A673 (cell line): Measurements from ENCODE around the gene DCUN1D3. TPM values are rescaled to one million over a fixed set of nuclear protein-coding genes. Genes with fewer than 3 reads are reported as not detected.

ENCODE experiments used
- BruUV-seq: library from RNA; stranded (reverse); fragments of 400-500 nt; replicated peaks from 2 replicates; lab custom pipeline; 2021; lab: Mats Ljungman, UMichigan
- CTCF ChIA-PET: fragments of 300-600 bp; sonication (Branson Sonifier 250); formaldehyde crosslinking; loops from one replicate; lab custom pipeline; 2022; ENCODE audit warnings: antibody characterized with exemption; lab: Charles Lee
- POLR2A ChIA-PET: fragments of 300-600 bp; sonication (Branson Sonifier 250); formaldehyde crosslinking; loops from one replicate; lab custom pipeline; 2022; ENCODE audit warnings: antibody characterized with exemption; ENCODE audit not compliant: low non-redundant PET; lab: Charles Lee
- DNase-seq: peaks from one replicate; pipeline ENCODE4 v3.0.0-alpha.2; 2015; ENCODE audit warnings: low spot score
- H3K27ac ChIP-seq: fragments of 200-600 bp; sonication (generic); 2 replicates; pipeline ENCODE4 v1.5.1; 2016; ENCODE audit warnings: mixed run types, low read depth, mild to moderate bottlenecking, mixed read lengths, antibody characterized with exemption, low read length; ENCODE audit not compliant: poor library complexity, severe bottlenecking
- H3K27me3 ChIP-seq: fragments of 200-600 bp; sonication (generic); replicated peaks from 2 replicates; pipeline ENCODE4 v1.6.1; 2017; ENCODE audit warnings: mixed run types, low read depth, mild to moderate bottlenecking, mixed read lengths, antibody characterized with exemption, low read length; ENCODE audit not compliant: insufficient read depth, poor library complexity
- H3K36me3 ChIP-seq: fragments of 200-600 bp; sonication (generic); 2 replicates; pipeline ENCODE4 v1.6.1; 2016; ENCODE audit warnings: mixed run types, mild to moderate bottlenecking, mixed read lengths, antibody characterized with exemption, low read length; ENCODE audit not compliant: insufficient read depth, poor library complexity, severe bottlenecking
- H3K4me1 ChIP-seq: fragments of 200-600 bp; sonication (generic); 2 replicates; pipeline ENCODE4 v1.6.1; 2017; ENCODE audit warnings: mixed run types, mild to moderate bottlenecking, mixed read lengths, antibody characterized with exemption, low read length; ENCODE audit not compliant: insufficient read depth, poor library complexity, severe bottlenecking
- H3K4me3 ChIP-seq: fragments of 200-600 bp; sonication (generic); 2 replicates; pipeline ENCODE4 v1.5.1; 2016; ENCODE audit warnings: low read depth, mixed run types, mild to moderate bottlenecking, mixed read lengths, low read length; ENCODE audit not compliant: poor library complexity, severe bottlenecking
- H3K9me3 ChIP-seq: fragments of 200-600 bp; sonication (generic); 2 replicates; pipeline ENCODE4 v1.6.1; 2016; ENCODE audit warnings: mixed run types, low read depth, mild to moderate bottlenecking, mixed read lengths, antibody characterized with exemption, low read length; ENCODE audit not compliant: poor library complexity, severe bottlenecking
- EZH2 ChIP-seq: fragments of 200-600 bp; sonication (generic); IDR thresholded peaks from 2 replicates; pipeline ENCODE4 v1.6.1; 2017; ENCODE audit warnings: borderline replicate concordance, low read depth, mild to moderate bottlenecking, mixed read lengths, antibody characterized with exemption, low read length; ENCODE audit not compliant: poor library complexity, severe bottlenecking
- intact Hi-C: fragments of 100-400 bp; cut with micrococcal nuclease; formaldehyde crosslinking; loops from one replicate; pipeline ENCODE4 v1.10.0; 2022; ENCODE audit not compliant: unreplicated experiment
- total RNA-seq: library from RNA; stranded (reverse); gene quantifications from 2 replicates; pipeline ENCODE4 v1.2.3, GENCODE V29; 2021
- TF ChIP-seq, protein P1 (sequence below): fragments of 300-800, 200-600 bp; sonication (generic); conservative IDR thresholded peaks from 2 replicates; pipeline ENCODE4 v1.5.1; 2017; ENCODE audit warnings: low read depth, mild to moderate bottlenecking, antibody characterized with exemption, low read length, moderate library complexity, mixed read lengths

The DCUN1D3 gene
- total RNA-seq, 1 experiment from 2014 or later, result 12.4 TPM

- POLR2A ChIA-PET, result no interaction called here
- peak; percentile 63 for DNase-seq
- no peak for TF ChIP-seq EZH2
- TF ChIP-seq, protein P1, sequence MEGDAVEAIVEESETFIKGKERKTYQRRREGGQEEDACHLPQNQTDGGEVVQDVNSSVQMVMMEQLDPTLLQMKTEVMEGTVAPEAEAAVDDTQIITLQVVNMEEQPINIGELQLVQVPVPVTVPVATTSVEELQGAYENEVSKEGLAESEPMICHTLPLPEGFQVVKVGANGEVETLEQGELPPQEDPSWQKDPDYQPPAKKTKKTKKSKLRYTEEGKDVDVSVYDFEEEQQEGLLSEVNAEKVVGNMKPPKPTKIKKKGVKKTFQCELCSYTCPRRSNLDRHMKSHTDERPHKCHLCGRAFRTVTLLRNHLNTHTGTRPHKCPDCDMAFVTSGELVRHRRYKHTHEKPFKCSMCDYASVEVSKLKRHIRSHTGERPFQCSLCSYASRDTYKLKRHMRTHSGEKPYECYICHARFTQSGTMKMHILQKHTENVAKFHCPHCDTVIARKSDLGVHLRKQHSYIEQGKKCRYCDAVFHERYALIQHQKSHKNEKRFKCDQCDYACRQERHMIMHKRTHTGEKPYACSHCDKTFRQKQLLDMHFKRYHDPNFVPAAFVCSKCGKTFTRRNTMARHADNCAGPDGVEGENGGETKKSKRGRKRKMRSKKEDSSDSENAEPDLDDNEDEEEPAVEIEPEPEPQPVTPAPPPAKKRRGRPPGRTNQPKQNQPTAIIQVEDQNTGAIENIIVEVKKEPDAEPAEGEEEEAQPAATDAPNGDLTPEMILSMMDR, result no peak
- CTCF ChIA-PET, result no interaction called here
- Histone ChIP-seq H3K4me3 (no peak overlapping the region), H3K36me3 (no peaks in the 10 kb centered on the region), H3K9me3 (no peaks in the 10 kb centered on the region), H3K27ac (no peak overlapping the region), H3K27me3 (no peaks in the 10 kb centered on the region), H3K4me1 (no peaks in the 10 kb centered on the region)
- intact Hi-C loops, result loop anchor here (5.0 to 10.0 kb wide), 3 partner anchors 93 to 296 kb away; no protein-coding TSS in a partner anchor
- no TSS peak for BruUV-seq
Observed at GRCh38 chr16:20851601-20852000, 48.6 kb downstream of the DCUN1D3 start.

DNA sequence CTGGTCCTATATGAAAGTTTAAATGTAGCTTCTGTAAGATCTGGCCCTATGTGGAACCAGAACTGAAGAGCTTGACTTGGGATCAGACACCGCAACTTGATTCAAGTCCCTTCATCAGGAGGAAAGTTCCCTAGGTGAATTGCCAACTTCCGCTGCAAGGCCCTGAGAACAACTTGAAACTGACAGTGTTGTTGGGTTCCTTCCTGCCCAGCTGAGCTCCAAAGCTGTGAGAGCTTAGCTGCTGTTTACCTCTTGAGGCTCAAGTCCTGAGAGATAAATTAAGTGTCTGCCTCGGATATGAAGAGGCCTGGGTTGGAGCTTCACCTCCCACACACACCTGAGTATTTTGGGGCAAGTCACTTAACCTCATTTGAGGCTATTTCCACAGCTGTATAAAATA, 49.2 kb downstream of the DCUN1D3 start:
- intact Hi-C loops, result loop anchor here (1.0 to 10.0 kb wide), 5 partner anchors 94 to 449 kb away; no protein-coding TSS in a partner anchor
- no peak for TF ChIP-seq EZH2
- TF ChIP-seq, protein P1, result no peak
- H3K27me3 ChIP-seq, result no peaks in the 10 kb centered on the region
- no peaks in the 10 kb centered on the region for H3K9me3 ChIP-seq
- DNase-seq, result no peak
- H3K4me3 ChIP-seq, result no peak overlapping the region
- ChIA-PET CTCF (interaction anchor here (1.1 to 1.3 kb wide), 4 partner anchors 24 to 449 kb away, joined by 4 to 7 read pairs (median 6); no protein-coding TSS in a partner anchor), POLR2A (interaction anchor here (0.6 kb wide), 1 partner anchor 858 kb away, joined by 3 read pairs; no protein-coding TSS in a partner anchor)
- H3K4me1 ChIP-seq, result no peaks in the 10 kb centered on the region
- no peak overlapping the region for H3K27ac ChIP-seq
- peaks cover 6% of the 10 kb centered on the region for H3K36me3 ChIP-seq
- no TSS peak for BruUV-seq

- POLR2A ChIA-PET, result interaction anchor here (0.6 kb wide), 1 partner anchor 339 kb away, joined by 19 read pairs; no protein-coding TSS in a partner anchor
- Histone ChIP-seq H3K4me1 (no peaks in the 10 kb centered on the region), H3K27me3 (no peaks in the 10 kb centered on the region), H3K9me3 (no peaks in the 10 kb centered on the region), H3K4me3 (no peak overlapping the region), H3K27ac (no peak overlapping the region), H3K36me3 (peaks cover 9% of the 10 kb centered on the region)
- intact Hi-C loops, result loop anchor here (1.0 to 10.0 kb wide), 5 partner anchors 95 to 451 kb away; no protein-coding TSS in a partner anchor
- TF ChIP-seq, protein P1, result peak; percentile 96
- no peak for TF ChIP-seq EZH2
- BruUV-seq, result no TSS peak
- CTCF ChIA-PET, result interaction anchor here (1.1 to 1.3 kb wide), 4 partner anchors 25 to 451 kb away, joined by 4 to 7 read pairs (median 6); no protein-coding TSS in a partner anchor
- DNase-seq, result peak; percentile 73
Observed at GRCh38 chr16:20849589-20850390, 50.4 kb downstream of the DCUN1D3 start.
